Mesenchymal stem cell (in vitro differentiated cells and primary cell): ENCODE data around the gene HBP1.

Experiments used
- DNase-seq: peaks from one replicate; pipeline ENCODE4 v3.0.0-alpha.2; 2013
- H2AFZ ChIP-seq: one replicate; pipeline ENCODE4 v1.6.1; 2013; ENCODE audit warnings: low read depth, mild to moderate bottlenecking, control low read depth, inconsistent platforms, low read length, moderate library complexity
- H2AK5ac ChIP-seq: 2 replicates; pipeline ENCODE4 v1.6.1; 2013; ENCODE audit warnings: low read length, moderate library complexity, mild to moderate bottlenecking, inconsistent platforms; ENCODE audit not compliant: severe bottlenecking
- H2BK120ac ChIP-seq: one replicate; pipeline ENCODE4 v1.6.1; 2013; ENCODE audit warnings: low read depth, mild to moderate bottlenecking, inconsistent platforms, low read length, moderate library complexity
- H2BK12ac ChIP-seq, 2 experiments: one replicate each; pipeline ENCODE4 v1.6.1; 2013; ENCODE audit warnings: inconsistent platforms in 2 of 2, low read length in 2 of 2, mild to moderate bottlenecking in 2 of 2, moderate library complexity in 2 of 2, control low read depth in 1 of 2
- H2BK15ac ChIP-seq: one replicate; pipeline ENCODE4 v1.6.1; 2013; ENCODE audit warnings: mild to moderate bottlenecking, low read depth, inconsistent platforms; ENCODE audit not compliant: poor library complexity, severe bottlenecking
- H2BK5ac ChIP-seq: 2 replicates; pipeline ENCODE4 v1.6.1; 2013; ENCODE audit warnings: low read depth, mild to moderate bottlenecking, low read length, control low read depth, inconsistent platforms; ENCODE audit not compliant: poor library complexity, severe bottlenecking
- H3K14ac ChIP-seq, 2 experiments: one replicate each; pipeline ENCODE4 v1.6.1; 2013; ENCODE audit warnings: inconsistent platforms in 2 of 2, low read length in 2 of 2, control low read depth in 1 of 2, mild to moderate bottlenecking in 1 of 2, moderate library complexity in 1 of 2
- H3K18ac ChIP-seq, 2 experiments: one replicate each; pipeline ENCODE4 v1.6.1; 2013; ENCODE audit warnings: inconsistent platforms in 2 of 2, low read length in 2 of 2, control low read depth in 1 of 2, low read depth in 1 of 2, mild to moderate bottlenecking in 1 of 2
- H3K23ac ChIP-seq, 2 experiments: one replicate each; pipeline ENCODE4 v1.6.1; 2013; ENCODE audit warnings: inconsistent platforms in 2 of 2, low read length in 2 of 2, mild to moderate bottlenecking in 2 of 2, moderate library complexity in 2 of 2, control low read depth in 1 of 2
- H3K27ac ChIP-seq: 2 replicates; pipeline ENCODE4 v1.5.1; 2013; ENCODE audit warnings: mild to moderate bottlenecking, moderate library complexity, low read length, control low read depth, inconsistent platforms; ENCODE audit not compliant: poor library complexity, severe bottlenecking
- H3K27me3 ChIP-seq, 2 experiments: 2 replicates each; pipeline versions ENCODE4 v1.6.1 to v1.7.0; 2013; ENCODE audit warnings: low read length in 2 of 2, mild to moderate bottlenecking in 2 of 2, moderate library complexity in 2 of 2, control low read depth in 1 of 2, inconsistent platforms in 1 of 2; ENCODE audit not compliant: control insufficient read depth in 1 of 2, insufficient read depth in 1 of 2
- H3K36me3 ChIP-seq, 2 experiments: 2 replicates each; pipeline versions ENCODE4 v1.6.1 to v1.7.0; 2013; ENCODE audit warnings: low read length in 2 of 2, control low read depth in 1 of 2, inconsistent platforms in 1 of 2, low read depth in 1 of 2, mild to moderate bottlenecking in 1 of 2; ENCODE audit not compliant: insufficient read depth in 2 of 2, control insufficient read depth in 1 of 2
- H3K4ac ChIP-seq, 2 experiments: one replicate each; pipeline ENCODE4 v1.6.1; 2013; ENCODE audit warnings: inconsistent platforms in 2 of 2, low read length in 2 of 2, mild to moderate bottlenecking in 2 of 2, moderate library complexity in 2 of 2, control low read depth in 1 of 2, low read depth in 1 of 2
- H3K4me1 ChIP-seq: 2 replicates; pipeline ENCODE4 v1.6.1; 2013; ENCODE audit warnings: low read depth, low read length, control low read depth; ENCODE audit not compliant: control insufficient read depth, insufficient read depth
- H3K4me2 ChIP-seq: 2 replicates; pipeline ENCODE4 v1.6.1; 2013; ENCODE audit warnings: low read length, mild to moderate bottlenecking, inconsistent platforms; ENCODE audit not compliant: poor library complexity, severe bottlenecking
- H3K4me3 ChIP-seq, 2 experiments: 2 replicates each; pipeline versions ENCODE4 v1.5.1 to v1.7.0; 2013; ENCODE audit warnings: low read length in 2 of 2, mild to moderate bottlenecking in 2 of 2, control low read depth in 1 of 2, low read depth in 1 of 2; ENCODE audit not compliant: insufficient read depth in 1 of 2
- H3K79me1 ChIP-seq: replicated peaks from 2 replicates; pipeline ENCODE4 v1.6.1; 2013; ENCODE audit warnings: mild to moderate bottlenecking, control low read depth, low read length, inconsistent platforms; ENCODE audit not compliant: poor library complexity, severe bottlenecking
- H3K9ac ChIP-seq: 2 replicates; pipeline ENCODE4 v1.7.0; 2013; ENCODE audit warnings: mild to moderate bottlenecking, low read length, moderate library complexity
- H3K9me3 ChIP-seq: 2 replicates; pipeline ENCODE4 v1.7.0; 2013; ENCODE audit warnings: mild to moderate bottlenecking, low read length; ENCODE audit not compliant: control insufficient read depth
- H4K8ac ChIP-seq: one replicate; pipeline ENCODE4 v1.6.1; 2013; ENCODE audit warnings: inconsistent platforms, mild to moderate bottlenecking, low read length, moderate library complexity
- H4K91ac ChIP-seq: one replicate; pipeline ENCODE4 v1.6.1; 2013; ENCODE audit warnings: mild to moderate bottlenecking, low read length, inconsistent platforms
- WGBS: methylation state at CpG from one replicate; pipeline ENCODE4 v1.1.7; 2013; ENCODE audit warnings: mixed read lengths; 5-methylcytosine and 5-hydroxymethylcytosine counted together

HBP1 gene

GRCh38 chr7:107209565-107209964 is 40.8 kb downstream of the HBP1 start:
- peaks cover 12 to 50% of the 10 kb centered on the region in 2 experiments for H3K36me3 ChIP-seq
- peaks cover 6% of the 10 kb centered on the region for H3K4me1 ChIP-seq
- H3K9ac ChIP-seq: no peak overlapping the region
- no peaks in the 10 kb centered on the region for H3K27me3 ChIP-seq
- H2BK12ac ChIP-seq: no peak overlapping the region
- no peak overlapping the region for H4K8ac ChIP-seq
- H3K27ac ChIP-seq: no peak overlapping the region
- H3K4ac ChIP-seq: no peak overlapping the region
- no peaks in the 10 kb centered on the region for H3K9me3 ChIP-seq
- H2AK5ac ChIP-seq: no peak overlapping the region
- H3K4me3 ChIP-seq: no peak overlapping the region
- H2BK15ac ChIP-seq: no peak overlapping the region
- H3K4me2 ChIP-seq: no peak overlapping the region
- no peak overlapping the region for H4K91ac ChIP-seq
- H3K14ac ChIP-seq: no peak overlapping the region
- H3K18ac ChIP-seq: no peak overlapping the region
- no peak overlapping the region for H2BK5ac ChIP-seq
- H2AFZ ChIP-seq: no peak overlapping the region
- H3K79me1 ChIP-seq: peaks cover 10% of the 10 kb centered on the region
- no peak overlapping the region for H2BK120ac ChIP-seq
- no peak overlapping the region for H3K23ac ChIP-seq
- 97% methylated on average over 4 of the region's 4 CpGs for WGBS
- no peak for DNase-seq

GRCh38 chr7:107210400-107210799 is 41.6 kb downstream of the HBP1 start:
- no peak overlapping the region for H2BK5ac ChIP-seq
- peaks cover 10 to 42% of the 10 kb centered on the region in 2 experiments for H3K36me3 ChIP-seq
- no peak overlapping the region for H2BK12ac ChIP-seq
- H3K9ac ChIP-seq: no peak overlapping the region
- no peak overlapping the region for H3K4ac ChIP-seq
- no peak overlapping the region for H4K91ac ChIP-seq
- no peaks in the 10 kb centered on the region for H3K27me3 ChIP-seq
- peaks cover 4% of the 10 kb centered on the region for H3K9me3 ChIP-seq
- peaks cover 6% of the 10 kb centered on the region for H3K4me1 ChIP-seq
- DNase-seq: no peak
- H3K79me1 ChIP-seq: peaks cover 11% of the 10 kb centered on the region
- H3K27ac ChIP-seq: no peak overlapping the region
- H3K4me3 ChIP-seq: no peak overlapping the region
- H2AK5ac ChIP-seq: no peak overlapping the region
- H2BK120ac ChIP-seq: no peak overlapping the region
- H3K4me2 ChIP-seq: no peak overlapping the region
- WGBS: 98% methylated on average over 4 of the region's 4 CpGs
- no peak overlapping the region for H3K23ac ChIP-seq
- H2AFZ ChIP-seq: no peak overlapping the region
- H3K18ac ChIP-seq: no peak overlapping the region
- H3K14ac ChIP-seq: no peak overlapping the region
- no peak overlapping the region for H2BK15ac ChIP-seq
- no peak overlapping the region for H4K8ac ChIP-seq

GRCh38 chr7:107212725-107213124 is 43.9 kb downstream of the HBP1 start:
- H3K4me1 ChIP-seq: peaks cover 5% of the 10 kb centered on the region
- no peak overlapping the region for H4K91ac ChIP-seq
- no peak overlapping the region for H3K23ac ChIP-seq
- no peak overlapping the region for H2AK5ac ChIP-seq
- no peak overlapping the region for H3K9ac ChIP-seq
- H3K4ac ChIP-seq: no peak overlapping the region
- no peak overlapping the region for H3K27ac ChIP-seq
- no peak overlapping the region for H2BK12ac ChIP-seq
- peaks cover 10 to 23% of the 10 kb centered on the region in 2 experiments for H3K36me3 ChIP-seq
- no peaks in the 10 kb centered on the region for H3K27me3 ChIP-seq
- no peak for DNase-seq
- no peak overlapping the region for H3K4me2 ChIP-seq
- peaks cover 4% of the 10 kb centered on the region for H3K9me3 ChIP-seq
- H3K4me3 ChIP-seq: no peak overlapping the region
- no peak overlapping the region for H2BK120ac ChIP-seq
- H3K18ac ChIP-seq: no peak overlapping the region
- H3K79me1 ChIP-seq: peaks cover 12% of the 10 kb centered on the region
- H2BK15ac ChIP-seq: no peak overlapping the region
- H2BK5ac ChIP-seq: no peak overlapping the region
- WGBS: 75% methylated on average over 2 of the region's 2 CpGs
- H3K14ac ChIP-seq: no peak overlapping the region
- H2AFZ ChIP-seq: no peak overlapping the region
- no peak overlapping the region for H4K8ac ChIP-seq

DNA sequence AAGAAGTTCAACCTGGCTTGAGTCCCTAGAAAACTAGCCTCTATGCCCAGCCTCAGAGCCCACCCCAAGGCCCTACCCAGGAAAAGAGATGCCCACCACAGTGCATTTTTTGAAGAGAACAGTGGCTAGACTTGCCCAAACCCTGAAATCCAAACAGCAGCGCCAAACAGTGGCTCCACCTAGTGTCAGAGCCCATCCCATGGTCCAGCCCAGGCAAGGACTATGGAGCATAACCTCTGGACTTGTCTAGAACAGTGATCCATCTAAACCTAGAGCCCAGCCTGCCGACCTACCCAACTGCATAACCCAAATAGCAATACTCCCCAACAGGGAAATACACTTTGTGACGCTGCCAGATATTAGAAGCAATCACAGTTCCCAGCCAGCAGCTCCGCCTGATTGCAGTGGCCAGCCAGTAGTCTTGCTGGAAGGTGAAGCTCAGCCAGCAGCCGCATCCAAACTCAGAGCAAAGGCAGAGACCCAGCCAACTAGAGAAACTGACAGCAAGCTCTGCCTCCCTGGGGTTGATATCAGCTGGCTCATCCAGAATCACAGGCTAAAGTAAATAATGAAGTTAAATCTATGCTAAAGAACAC is 44.5 kb downstream of the HBP1 start:
- Histone ChIP-seq H3K4ac (no peak overlapping the region), H2BK12ac (no peak overlapping the region), H3K9ac (no peak overlapping the region), H3K27ac (no peak overlapping the region), H3K27me3 (no peaks in the 10 kb centered on the region), H3K14ac (no peak overlapping the region), H3K4me1 (peaks cover 5% of the 10 kb centered on the region), H4K8ac (no peak overlapping the region), H3K79me1 (peaks cover 12% of the 10 kb centered on the region), H3K9me3 (peaks cover 4% of the 10 kb centered on the region), H3K36me3 (peaks cover 10 to 23% of the 10 kb centered on the region in 2 experiments), H2BK120ac (no peak overlapping the region), H3K23ac (no peak overlapping the region), H2BK5ac (no peak overlapping the region), H4K91ac (no peak overlapping the region), H3K4me3 (no peak overlapping the region), H2BK15ac (no peak overlapping the region), H3K18ac (no peak overlapping the region), H2AK5ac (no peak overlapping the region), H3K4me2 (no peak overlapping the region), H2AFZ (no peak overlapping the region)
- 98% methylated on average over 5 of the region's 5 CpGs for WGBS
- no peak for DNase-seq
